Activated CD8-positive, alpha-beta T cell treated with anti-CD3 and anti-CD28 coated beads for 36 hours (primary cell): ENCODE data around the gene ZNF512. TPM values are rescaled to one million over a fixed set of nuclear protein-coding genes. Genes with fewer than 3 reads are reported as not detected.
"Not testable (repeated sequence)": the region's sequence is repeated elsewhere in the genome, so short reads cannot be mapped to it uniquely, and the experiment has no call there.

Experiments used
- ATAC-seq: fragments of 200-7000 bp; cut with Tn5 transposase; one replicate; pipeline ENCODE4 v1.10.0; 2021; ENCODE audit warnings: mild to moderate bottlenecking, moderate library complexity
- CTCF ChIA-PET: fragments of 350-600 bp; sonication (Branson Sonifier 250); formaldehyde crosslinking; loops from one replicate; lab custom pipeline; 2021; ENCODE audit warnings: antibody characterized with exemption; lab: Charles Lee
- POLR2A ChIA-PET: fragments of 350-600 bp; sonication (Branson Sonifier 250); formaldehyde crosslinking; loops from one replicate; lab custom pipeline; 2021; ENCODE audit warnings: antibody characterized with exemption; lab: Charles Lee
- DNase-seq: peaks from one replicate; pipeline ENCODE4 v3.0.0-alpha.2; 2020
- H3K27ac Mint-ChIP-seq: one replicate; pipeline ENCODE4 v1.8.0; 2021; ENCODE audit warnings: mild to moderate bottlenecking, mixed read lengths
- H3K27me3 Mint-ChIP-seq: one replicate; pipeline ENCODE4 v1.8.0; 2021; ENCODE audit warnings: mixed read lengths
- H3K36me3 Mint-ChIP-seq: one replicate; pipeline ENCODE4 v1.8.0; 2021; ENCODE audit warnings: low read depth, mixed read lengths
- H3K4me1 Mint-ChIP-seq: one replicate; pipeline ENCODE4 v1.8.0; 2021; ENCODE audit warnings: low read depth, mixed read lengths
- H3K4me3 Mint-ChIP-seq: one replicate; pipeline ENCODE4 v1.8.0; 2021; ENCODE audit warnings: mild to moderate bottlenecking, moderate library complexity, mixed read lengths
- H3K9me3 Mint-ChIP-seq: one replicate; pipeline ENCODE4 v1.8.0; 2021; ENCODE audit warnings: mixed read lengths
- CTCF ChIP-seq: fragments of 200-600 bp; IDR thresholded peaks from one replicate; pipeline ENCODE4 v1.8.0; 2022; ENCODE audit warnings: antibody characterized with exemption, mild to moderate bottlenecking
- intact Hi-C: fragments of 100-400 bp; cut with micrococcal nuclease; formaldehyde crosslinking; loops from one replicate; pipeline ENCODE4 v1.10.0; 2022
- total RNA-seq, 2 experiments: library from RNA; stranded (reverse); gene quantifications; one replicate each; pipeline ENCODE4 v1.2.3, GENCODE V29; 2021

The ZNF512 gene
- total RNA-seq, 2 experiments from 2014 or later: 29.2 to 31.5 TPM

DNA sequence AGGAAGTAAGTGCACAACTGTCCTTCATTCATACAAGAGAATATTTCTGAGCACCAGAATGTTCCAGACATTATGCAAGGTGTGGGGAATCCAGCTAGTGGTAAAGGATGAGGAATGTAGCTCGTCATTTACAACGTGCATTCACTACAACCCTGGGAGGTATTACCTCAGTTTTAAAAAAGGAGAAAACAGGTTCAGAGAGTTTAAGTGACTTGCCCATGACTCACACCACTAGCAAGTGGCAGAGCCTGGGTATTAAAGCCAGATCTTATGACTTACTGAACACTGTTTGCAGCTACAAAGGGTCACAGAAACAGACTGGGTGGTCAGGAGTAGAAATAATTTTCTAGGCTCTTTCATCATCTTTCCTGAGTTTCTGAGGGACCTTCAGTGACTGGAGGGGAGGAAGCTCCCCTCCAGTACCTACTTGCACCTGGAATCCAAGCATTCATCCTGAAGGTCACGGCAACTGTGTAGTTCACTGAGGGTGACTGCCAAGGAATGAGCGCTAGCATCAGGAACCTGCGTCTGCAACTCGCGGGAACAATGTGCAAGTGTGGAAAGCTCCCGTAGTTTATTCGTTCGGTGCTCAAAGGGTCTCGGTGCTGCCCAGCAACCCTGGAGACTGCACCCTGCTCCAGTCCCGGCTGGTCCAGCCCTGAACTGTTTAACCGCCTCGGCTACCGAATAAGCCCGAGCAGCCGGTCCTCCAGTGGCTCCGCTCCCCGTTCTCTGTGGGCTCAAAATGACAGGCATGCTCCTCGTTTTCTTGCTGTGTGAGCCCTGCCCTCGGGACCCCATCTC, 45.3 kb downstream of the ZNF512 start:
- TF ChIP-seq CTCF: no peak
- ATAC-seq (peak; percentile 48), DNase-seq (peak; percentile 21)
- Mint-ChIP-seq H3K9me3 (no peaks in the 10 kb centered on the region), H3K27ac (no peak overlapping the region), H3K36me3 (peaks cover 22% of the 10 kb centered on the region), H3K4me1 (peaks cover 28% of the 10 kb centered on the region), H3K27me3 (no peaks in the 10 kb centered on the region), H3K4me3 (no peak overlapping the region)
- CTCF ChIA-PET: interaction anchor here (2.8 kb wide), 1 partner anchor 55 kb away, joined by 29 read pairs; no protein-coding TSS in a partner anchor
- POLR2A ChIA-PET: interaction anchor here (0.6 to 3.9 kb wide), 13 partner anchors 8 to 305 kb away, joined by 3 to 22 read pairs (median 4); partner anchors contain the start of genes MPV17, PPM1G, SLC4A1AP and SUPT7L
- intact Hi-C loops: no loop called here

- peaks cover 26% of the 10 kb centered on the region for H3K36me3 Mint-ChIP-seq
- DNase-seq (peak; percentile 98), ATAC-seq (peak; percentile 97)
- H3K9me3 Mint-ChIP-seq: no peaks in the 10 kb centered on the region
- intact Hi-C loops: no loop called here
- H3K4me1 Mint-ChIP-seq: peaks cover 28% of the 10 kb centered on the region
- no peaks in the 10 kb centered on the region for H3K27me3 Mint-ChIP-seq
- ChIA-PET CTCF (interaction anchor here (2.8 kb wide), 1 partner anchor 54 kb away, joined by 29 read pairs; no protein-coding TSS in a partner anchor), POLR2A (interaction anchor here (0.6 to 3.9 kb wide), 13 partner anchors 9 to 325 kb away, joined by 3 to 22 read pairs (median 4); partner anchors contain the start of genes MPV17, PPM1G, SLC4A1AP and SUPT7L)
- H3K27ac Mint-ChIP-seq: no peak within 1 kb of the TSS
- TF ChIP-seq CTCF: no peak
- H3K4me3 Mint-ChIP-seq: no peak within 1 kb of the TSS
Observed at GRCh38 chr2:27628767-27629709, 46.2 kb downstream of the ZNF512 start, which contains the start of the genes CCDC121 and GPN1. CCDC121 (minus strand) TSS chr2:27629012; CDS start chr2:27627799, 1,213 bp downstream. GPN1 (plus strand) TSS chr2:27629050; CDS start chr2:27629059, 9 bp downstream.

GRCh38 chr2:27630257-27630656, 47.4 kb downstream of the ZNF512 start:
- ATAC-seq, H3K9me3 Mint-ChIP-seq, H3K27me3 Mint-ChIP-seq, DNase-seq, intact Hi-C loops, H3K4me3 Mint-ChIP-seq: not testable (repeated sequence)
- Mint-ChIP-seq H3K4me1 (peaks cover 31% of the 10 kb centered on the region), H3K27ac (peak overlapping the region; percentile 11), H3K36me3 (peaks cover 35% of the 10 kb centered on the region)
- ChIA-PET POLR2A (interaction anchor here (0.6 to 3.9 kb wide), 3 partner anchors 7 to 34 kb away, joined by 3 to 22 read pairs (median 3); partner anchors contain the start of gene SLC4A1AP), CTCF (interaction anchor here (2.8 kb wide), 1 partner anchor 53 kb away, joined by 29 read pairs; no protein-coding TSS in a partner anchor)

DNA sequence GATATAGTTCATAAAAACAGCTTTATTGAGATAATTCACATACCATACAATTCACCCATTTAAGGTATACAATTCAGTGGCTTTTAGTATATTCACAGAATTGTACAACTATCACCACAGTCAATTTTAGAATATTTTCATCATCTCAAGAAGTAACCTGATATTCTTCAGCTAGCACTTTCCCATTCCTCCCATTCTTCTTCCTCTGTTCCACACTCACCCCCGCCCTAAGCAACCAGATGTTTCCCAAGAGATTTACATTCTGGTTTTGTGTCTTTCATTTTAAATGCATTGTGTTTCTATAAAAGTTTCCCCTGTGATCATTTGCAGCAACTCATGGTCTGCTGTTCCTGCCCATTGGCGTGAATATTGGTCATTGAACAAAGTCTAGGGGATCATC, 51.4 kb downstream of the ZNF512 start:
- no peak for DNase-seq
- intact Hi-C loops: no loop called here
- CTCF ChIA-PET: interaction anchor here (1.1 to 1.4 kb wide), 2 partner anchors 48 to 50 kb away, joined by 3 to 4 read pairs; no protein-coding TSS in a partner anchor
- POLR2A ChIA-PET: no interaction called here
- peaks cover 58% of the 10 kb centered on the region for H3K36me3 Mint-ChIP-seq
- H3K27ac Mint-ChIP-seq: no peak overlapping the region
- ATAC-seq: no peak
- TF ChIP-seq CTCF: no peak
- H3K27me3 Mint-ChIP-seq: no peaks in the 10 kb centered on the region
- H3K4me3 Mint-ChIP-seq: no peak overlapping the region
- H3K4me1 Mint-ChIP-seq: peaks cover 48% of the 10 kb centered on the region
- no peaks in the 10 kb centered on the region for H3K9me3 Mint-ChIP-seq

DNA sequence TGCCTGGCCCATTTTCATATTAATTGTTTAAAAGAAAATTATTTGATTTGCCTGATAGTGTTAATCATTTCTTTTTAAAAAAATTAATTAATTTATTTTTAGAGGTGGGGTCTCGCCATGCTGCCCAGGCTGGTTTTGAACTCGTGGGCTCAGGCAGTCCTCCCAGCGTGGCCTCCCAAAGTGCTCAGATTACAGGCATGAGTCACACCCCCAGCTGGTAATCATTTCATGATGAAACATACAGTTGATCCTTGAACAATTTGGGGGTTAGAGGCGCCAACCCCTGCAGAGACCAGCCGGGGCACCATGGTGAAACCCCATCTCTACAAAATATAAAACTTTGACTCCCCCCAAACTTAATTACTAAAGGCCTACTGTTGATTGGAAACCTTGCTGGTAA, 53.9 kb downstream of the ZNF512 start:
- Mint-ChIP-seq H3K27ac (no peak overlapping the region), H3K4me1 (peaks cover 39% of the 10 kb centered on the region), H3K4me3 (no peak overlapping the region), H3K36me3 (peaks cover 62% of the 10 kb centered on the region), H3K27me3 (no peaks in the 10 kb centered on the region), H3K9me3 (no peaks in the 10 kb centered on the region)
- CTCF ChIA-PET: interaction anchor here (1.0 kb wide), 1 partner anchor 47 kb away, joined by 3 read pairs; no protein-coding TSS in a partner anchor
- intact Hi-C loops: no loop called here
- ATAC-seq: no peak
- peak; percentile 32 for DNase-seq
- no peak for TF ChIP-seq CTCF
- POLR2A ChIA-PET: interaction anchor here (0.7 to 3.5 kb wide), 2 partner anchors 9 to 334 kb away, joined by 3 to 22 read pairs; partner anchors contain the start of genes CCDC121 and GPN1
